Pons (tissue), 1 donor: ENCODE measurements around the gene CEP131.
"Not testable (repeated sequence)": the region's sequence is repeated elsewhere in the genome, so short reads cannot be mapped to it uniquely, and the experiment has no call there.

Experiments
- DNase-seq: peaks from one replicate; pipeline ENCODE4 v3.0.0-alpha.2; 2016; ENCODE audit warnings: low spot score

The CEP131 gene

DNA sequence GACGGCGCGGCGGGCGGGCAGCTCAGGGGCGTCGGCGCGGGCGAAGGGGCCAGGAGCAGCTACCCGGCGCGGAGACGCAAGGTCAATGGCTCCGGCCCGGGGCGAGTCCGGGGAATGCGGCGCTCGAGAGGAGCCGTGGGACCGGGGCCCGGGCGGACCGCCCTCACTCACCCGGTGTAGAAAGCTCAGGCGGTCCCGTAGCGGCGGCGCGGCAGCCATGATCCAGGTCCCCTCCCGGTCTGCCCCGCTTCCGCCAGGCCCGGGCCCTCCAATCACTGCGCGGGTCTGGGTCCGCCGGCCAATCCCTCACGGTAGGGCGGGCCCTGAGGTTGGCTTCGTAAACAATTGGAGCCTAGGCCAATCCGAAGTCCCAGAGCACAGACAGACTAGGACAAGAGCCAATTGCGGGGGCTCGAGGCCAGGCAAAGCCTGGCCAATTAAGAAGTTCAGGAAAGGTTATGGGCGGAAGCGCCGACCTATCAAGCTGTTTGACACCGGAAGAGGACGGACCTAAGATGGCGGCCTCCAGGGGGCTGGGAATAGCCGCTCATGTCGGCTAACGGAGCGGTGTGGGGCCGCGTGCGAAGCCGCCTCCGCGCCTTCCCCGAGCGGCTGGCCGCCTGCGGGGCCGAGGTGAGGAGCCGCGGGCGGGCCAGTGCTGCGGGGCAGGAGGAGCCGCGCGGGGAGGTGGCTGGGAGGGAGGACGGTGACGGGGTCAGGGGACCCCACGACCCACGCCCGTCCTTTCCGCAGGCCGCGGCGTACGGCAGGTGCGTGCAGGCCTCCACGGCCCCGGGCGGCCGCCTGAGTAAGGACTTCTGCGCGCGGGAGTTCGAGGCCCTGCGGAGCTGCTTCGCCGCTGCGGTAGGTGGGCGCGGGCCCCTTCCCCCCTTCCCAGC, 16.3 kb upstream of the CEP131 start, which contains the start of the genes NDUFAF8 and TEPSIN:
NDUFAF8 (plus strand) TSS at position 504 of the 899 bp plus-strand sequence; CDS start at position 550, 46 bp downstream.
TEPSIN (minus strand) TSS at position 241 of the 899 bp plus-strand sequence; CDS start at position 219, 22 bp downstream.
- peak; percentile 100 for DNase-seq

DNA sequence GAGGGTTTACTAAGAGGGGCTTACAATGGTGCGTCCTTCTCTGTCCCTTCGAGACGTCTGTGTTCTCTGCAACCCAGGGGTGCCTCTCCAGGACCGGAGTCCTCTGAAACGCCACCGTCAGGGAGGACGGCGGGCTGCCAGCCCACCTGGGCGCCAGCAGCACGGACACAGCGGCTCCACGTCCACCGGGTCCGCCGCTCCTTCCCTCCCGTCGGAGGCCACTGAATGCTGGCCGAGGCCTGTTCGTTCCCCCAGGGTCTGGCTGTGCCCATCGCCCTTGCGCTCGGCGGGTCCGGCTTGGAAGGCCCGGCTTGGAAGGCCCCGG, 15.7 kb upstream of the CEP131 start:
- DNase-seq: no peak

- DNase-seq: no peak
Measured at GRCh38 chr17:81237591-81238489, 15.1 kb upstream of the CEP131 start.

DNA sequence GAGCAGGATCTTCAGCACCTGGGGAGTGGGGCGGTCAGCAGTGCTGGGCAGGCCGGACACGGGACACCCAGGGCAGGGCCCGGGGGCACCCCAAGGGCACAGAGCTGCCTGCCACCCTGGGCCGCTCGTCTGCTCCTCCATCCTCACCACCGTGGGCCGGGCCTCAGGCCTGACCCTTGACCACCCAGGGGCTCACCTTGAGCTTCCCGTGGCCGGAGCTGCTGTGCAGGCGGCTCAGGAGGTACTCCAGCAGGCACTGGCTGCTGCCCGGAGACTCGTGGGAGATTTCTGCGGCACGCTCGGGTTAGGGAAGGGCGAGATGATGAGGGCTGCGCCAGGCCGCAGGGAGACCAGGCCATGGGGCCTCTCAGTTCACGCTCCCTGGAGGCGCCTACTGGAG, 14.0 kb upstream of the CEP131 start:
- DNase-seq: no peak

GRCh38 chr17:81235822-81236740, 13.3 kb upstream of the CEP131 start:
- no peak for DNase-seq

- no peak for DNase-seq
Measured at GRCh38 chr17:81234940-81235821, 12.4 kb upstream of the CEP131 start.

DNA sequence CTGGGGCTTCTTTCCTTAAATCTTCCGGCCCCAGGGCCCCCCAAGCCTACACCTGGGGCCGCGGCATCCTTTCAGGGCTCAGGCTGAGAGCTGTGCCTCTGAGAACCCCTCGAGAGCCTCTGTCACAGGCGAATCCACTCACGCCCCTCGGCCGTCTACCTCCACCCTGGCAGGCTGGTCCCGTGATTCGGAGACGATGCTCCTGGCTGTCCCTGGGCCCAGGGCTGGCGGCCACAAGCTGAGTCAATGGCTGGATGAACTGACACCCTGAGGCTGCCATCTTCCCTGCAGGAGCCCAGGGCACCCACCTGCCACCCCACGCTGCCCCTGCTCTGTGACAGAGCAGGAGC, 11.7 kb upstream of the CEP131 start:
- no peak for DNase-seq

DNA sequence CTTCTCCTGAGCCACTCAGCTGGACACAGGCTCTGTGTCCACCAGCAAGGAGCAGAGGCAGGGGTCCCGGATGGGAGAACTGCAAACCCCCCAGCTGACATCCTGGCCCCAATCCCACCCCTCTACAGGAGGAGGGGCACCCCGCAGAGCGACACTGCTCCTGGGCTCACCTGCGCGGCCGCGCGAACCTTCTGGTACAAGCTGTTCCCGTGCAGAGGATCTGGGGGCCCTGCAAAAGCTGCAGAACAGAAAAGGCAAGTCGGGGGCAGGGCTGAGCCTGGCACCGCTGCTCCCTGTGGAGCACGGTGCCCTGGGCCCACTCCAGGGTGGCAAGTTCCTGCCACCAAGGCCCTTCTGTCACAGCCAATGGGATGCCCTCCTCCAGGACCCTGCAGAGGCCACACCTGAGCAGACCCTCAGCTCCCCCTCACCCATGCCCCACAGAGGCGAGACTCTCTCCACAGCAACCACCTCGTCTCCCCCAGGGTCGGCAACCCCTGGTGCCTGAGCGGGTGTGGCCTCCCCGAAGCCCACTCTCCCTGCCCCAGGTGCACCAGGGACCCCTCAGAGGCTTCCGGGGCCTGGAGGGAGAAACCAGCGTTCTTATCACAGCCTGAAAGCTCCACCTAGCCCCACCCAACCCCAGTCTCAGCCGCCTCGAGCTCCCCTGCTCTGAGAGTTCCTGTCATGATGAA, 11.2 kb upstream of the CEP131 start:
- DNase-seq: no peak

- DNase-seq: no peak
Measured at GRCh38 chr17:81233316-81233715, 10.6 kb upstream of the CEP131 start.

GRCh38 chr17:81232616-81233241, 10.0 kb upstream of the CEP131 start:
- no peak for DNase-seq

DNA sequence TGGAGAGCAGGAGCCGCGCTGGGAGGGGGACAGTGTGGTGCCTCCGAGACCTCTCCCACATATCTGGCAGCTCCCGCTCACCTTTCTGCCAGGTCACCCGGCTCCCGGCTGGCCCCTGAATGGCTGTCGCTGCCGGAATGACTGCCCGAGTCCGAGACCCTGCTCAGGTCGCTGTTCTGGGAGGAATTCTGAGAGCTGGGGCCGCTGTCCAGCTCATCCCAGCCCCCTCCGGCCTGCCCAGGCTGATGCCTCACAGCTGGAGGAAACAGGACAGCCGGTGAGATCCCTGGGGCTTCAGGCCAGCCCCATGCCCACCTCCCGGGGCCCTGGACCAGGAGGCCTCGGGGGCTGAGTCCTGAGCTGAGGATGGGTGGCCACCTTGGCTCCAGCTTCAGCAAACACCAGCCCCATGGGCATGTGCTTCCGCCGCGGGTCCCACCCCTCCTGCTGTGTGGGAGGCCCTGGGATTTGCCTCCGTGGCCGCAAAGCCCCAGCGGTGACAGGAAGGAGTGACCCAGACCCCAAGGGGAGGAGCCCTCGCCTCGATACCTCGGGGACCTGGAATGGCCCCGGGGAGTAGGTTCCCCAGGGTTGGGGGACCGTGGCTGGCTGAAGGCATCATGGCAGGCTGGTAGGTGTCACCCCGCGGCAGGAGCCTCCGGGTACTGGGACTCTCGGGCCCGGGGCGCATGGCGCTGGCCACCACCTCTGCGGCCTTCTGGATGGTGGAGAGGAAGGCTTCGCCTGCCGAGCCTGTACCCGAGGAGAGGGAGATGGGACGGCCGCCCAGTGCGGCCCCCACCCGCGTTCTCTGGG, 9.2 kb upstream of the CEP131 start:
- DNase-seq: no peak

GRCh38 chr17:81231121-81231645, 8.4 kb upstream of the CEP131 start:
- DNase-seq: no peak

DNA sequence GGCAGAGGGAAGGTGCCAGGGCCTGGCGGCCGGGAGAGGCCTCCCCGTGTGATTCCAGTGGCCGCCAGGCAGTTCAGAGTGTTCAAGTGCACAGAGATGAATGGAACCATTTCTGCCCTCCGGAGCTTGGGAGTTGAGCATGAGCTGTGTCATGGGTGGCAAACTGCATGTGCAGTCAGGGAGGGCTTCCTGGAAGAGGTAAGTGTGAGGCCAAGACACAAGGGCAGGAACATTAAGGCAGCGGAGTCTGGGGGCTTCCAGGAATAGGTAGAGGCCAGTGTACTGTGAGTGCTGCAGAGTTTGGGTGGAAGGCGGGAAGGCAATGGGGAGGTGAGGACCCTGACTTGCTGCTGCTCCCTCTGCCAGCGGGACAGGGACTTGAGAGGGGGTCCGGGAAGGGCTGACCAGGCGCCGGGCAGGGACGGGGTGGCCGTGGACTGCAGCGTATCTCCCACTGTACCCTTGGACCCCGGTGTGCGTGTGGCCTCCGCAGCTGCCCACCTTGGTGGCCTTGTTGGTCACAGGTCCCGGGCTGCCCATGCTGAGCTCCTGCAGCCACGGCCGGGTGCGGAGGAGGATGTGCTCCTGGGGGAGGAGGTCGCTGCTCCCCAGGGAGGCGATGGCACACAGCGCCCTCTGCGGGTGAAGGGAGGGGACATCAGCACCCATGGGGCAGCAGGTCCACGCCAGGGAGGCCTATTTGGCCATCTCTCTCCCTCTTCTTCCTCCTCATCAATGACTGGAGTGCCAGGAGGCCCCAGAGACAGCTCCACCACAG, 7.5 kb upstream of the CEP131 start:
- no peak for DNase-seq

- DNase-seq: no peak
Measured at GRCh38 chr17:81229666-81229920, 6.8 kb upstream of the CEP131 start.

DNA sequence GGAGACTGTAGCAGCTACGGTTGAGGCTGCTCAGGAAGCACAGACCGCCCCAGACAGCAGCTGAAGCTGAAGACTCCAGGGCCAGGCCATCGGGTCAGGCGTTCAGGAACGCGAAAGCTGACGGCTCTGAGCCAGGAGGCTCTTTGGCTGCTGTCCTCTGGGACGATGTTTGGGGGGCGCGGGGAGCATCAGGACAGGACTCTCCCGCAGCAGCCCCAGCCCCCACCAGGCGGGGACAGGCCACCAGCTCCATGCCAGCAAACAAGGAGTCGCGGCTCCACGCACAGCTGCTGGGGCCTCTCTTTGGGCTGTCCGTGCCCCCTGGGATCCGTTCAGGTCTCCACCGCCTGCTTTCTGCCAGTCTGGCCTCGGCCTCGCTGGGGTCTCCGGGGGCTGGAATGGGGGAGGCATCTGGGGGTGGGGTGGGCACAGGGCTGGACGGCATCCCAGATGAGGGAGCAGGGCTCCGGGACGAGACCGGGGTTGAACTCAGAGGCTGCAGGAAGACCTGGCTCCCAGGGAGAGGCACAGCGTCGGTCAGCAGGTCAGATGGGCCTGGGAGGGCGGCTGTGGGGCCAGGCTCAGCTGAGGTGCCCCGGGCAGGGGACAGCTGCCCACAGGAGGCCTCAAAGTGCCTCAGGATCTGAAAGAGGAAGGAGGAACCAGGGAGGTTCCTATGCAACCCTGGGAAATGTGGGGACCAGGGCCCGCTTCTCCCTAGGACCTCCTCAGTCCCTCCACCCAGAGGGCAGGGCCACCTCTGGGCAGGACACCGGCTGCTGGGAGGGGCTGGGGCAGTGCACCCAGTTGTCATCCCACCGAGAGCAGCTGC, 6.3 kb upstream of the CEP131 start:
- DNase-seq: no peak

- DNase-seq: peak; percentile 69
Measured at GRCh38 chr17:81228420-81228819, 5.7 kb upstream of the CEP131 start.

GRCh38 chr17:81227630-81228029, 4.9 kb upstream of the CEP131 start:
- DNase-seq: not testable (repeated sequence)
